ENCODE results near the gene MYO9A. TPM values are rescaled to one million over a fixed set of nuclear protein-coding genes. Genes with fewer than 3 reads are reported as not detected.

Gene MYO9A

DNA sequence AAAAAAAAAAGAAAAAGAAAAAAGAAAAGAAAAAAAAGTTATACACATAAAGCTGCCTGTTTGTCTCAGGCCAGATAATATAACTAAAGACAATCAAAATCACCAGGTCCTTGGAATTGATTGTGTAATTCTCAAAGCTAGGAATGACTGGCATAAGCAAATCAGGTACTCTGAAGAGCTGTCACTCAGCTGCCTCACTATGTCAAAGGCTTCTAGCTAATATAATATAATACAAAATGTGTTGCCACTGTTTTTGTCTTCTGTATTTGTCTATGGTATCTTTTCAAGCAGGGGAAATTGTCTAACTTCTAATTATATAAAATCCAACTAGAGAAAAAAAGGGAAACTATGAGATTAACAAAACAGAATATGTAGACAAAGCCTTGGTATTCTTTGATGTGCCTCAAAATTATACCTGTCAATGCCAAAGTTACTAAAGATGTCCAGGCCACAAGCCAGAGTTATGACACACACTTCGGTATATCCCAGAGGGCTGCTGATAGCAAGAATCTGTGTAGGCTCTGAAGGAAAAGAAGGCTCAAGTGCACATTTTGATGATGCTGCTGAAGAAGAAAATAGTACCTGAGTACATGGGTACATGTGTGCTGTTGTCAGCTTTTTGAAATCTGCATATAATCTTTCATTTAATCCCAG, 344.6 kb downstream of the MYO9A start:
- Histone ChIP-seq H3K79me1 (ENCODE audit: low read length) (no peaks in the 10 kb centered on the region), H2BK5ac (ENCODE audit: low read length) (no peak overlapping the region), H4K8ac (ENCODE audit: low read depth, low read length) (no peak overlapping the region), H4K5ac (ENCODE audit: low read length) (no peak overlapping the region), H2BK120ac (ENCODE audit: low read depth, low read length) (no peak overlapping the region), H3K4me3 (ENCODE audit: low read length) (no peak overlapping the region), H3K4me2 (ENCODE audit: low read length) (no peak overlapping the region), H3K36me3 (ENCODE audit: control insufficient read depth, insufficient read depth, low read length) (no peaks in the 10 kb centered on the region), H2BK15ac (replicated peaks; ENCODE audit: low read depth) (no peak overlapping the region), H3K4me1 (ENCODE audit: control insufficient read depth, low read depth, low read length) (no peaks in the 10 kb centered on the region), H3K9ac (ENCODE audit: low read length) (no peak overlapping the region), H3K23ac (ENCODE audit: low read length) (no peak overlapping the region), H3K27me3 (ENCODE audit: insufficient read depth, low read length, poor library complexity) (no peaks in the 10 kb centered on the region), H3K79me2 (ENCODE audit: control insufficient read depth, insufficient read depth, low read length) (no peaks in the 10 kb centered on the region), H3K56ac (ENCODE audit: low read length) (no peak overlapping the region), H3K18ac (ENCODE audit: low read length) (no peak overlapping the region), H3K4ac (ENCODE audit: low read depth, low read length) (no peak overlapping the region), H2AK5ac (ENCODE audit: low read length) (no peak overlapping the region), H3K27ac (ENCODE audit: low read depth, low read length) (no peak overlapping the region)
- DNase-seq: no peak
- no CpG with 5 or more reads among the region's 1 CpG for WGBS (ENCODE audit: extremely low coverage, insufficient coverage, low lambda C conversion rate)

Small RNA genes lying within 50 kb of the gene (small RNA-seq; reads per million reads assigned to genes)
- gene RNA5SP399 (ENCODE audit: insufficient read depth) (not detected), gene RNU2-65P (ENCODE audit: insufficient read depth) (not detected)

All from mesendoderm (in vitro differentiated cells).